Measurements from ENCODE around the gene LPP. TPM values are rescaled to one million over a fixed set of nuclear protein-coding genes. Genes with fewer than 3 reads are reported as not detected.
A peak's percentile ranks its signal among the peaks of the same experiment; 100 is the strongest.

The LPP gene
- total RNA-seq, 1 donor from 2014 or later, result 1,791 TPM

DNA sequence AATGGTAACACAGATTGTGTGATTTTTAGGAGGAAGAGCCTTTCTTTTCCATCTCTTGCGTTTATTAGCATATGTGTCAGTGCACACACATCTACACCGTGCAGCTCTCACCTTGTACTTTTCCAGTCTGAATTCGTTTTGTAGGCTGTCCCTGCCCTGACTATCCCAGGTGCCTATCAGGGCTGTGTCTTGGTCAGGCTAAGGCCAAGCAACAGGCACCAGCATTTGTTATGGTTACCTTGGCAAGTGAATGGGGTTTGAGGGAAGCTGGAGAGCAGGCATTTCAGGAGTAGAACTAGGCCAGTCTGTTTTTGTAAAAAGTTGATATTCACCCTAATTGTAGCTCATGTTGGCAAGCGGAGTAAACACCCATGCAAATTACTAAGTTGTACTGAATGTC lies 528.4 kb downstream of the LPP start:
- Histone ChIP-seq H3K4me3 (no peak overlapping the region), H3K27me3 (no peaks in the 10 kb centered on the region), H3K4me1 (peaks cover 17 to 48% of the 10 kb centered on the region in 2 donors), H3K36me3 (no peaks in the 10 kb centered on the region), H3K9me3 (no peaks in the 10 kb centered on the region), H3K27ac (peak overlapping the region; percentile 68 to 83)
- no peak for DNase-seq (ENCODE audit: low spot score in 2 of 2)
- TF ChIP-seq CTCF (IDR thresholded peaks at IDR 0.05), result no peak
- intact Hi-C loops (cut with DNase I), result loop anchor here (2.0 to 10.0 kb wide), 4 partner anchors 88 to 940 kb away; no protein-coding TSS in a partner anchor

DNA sequence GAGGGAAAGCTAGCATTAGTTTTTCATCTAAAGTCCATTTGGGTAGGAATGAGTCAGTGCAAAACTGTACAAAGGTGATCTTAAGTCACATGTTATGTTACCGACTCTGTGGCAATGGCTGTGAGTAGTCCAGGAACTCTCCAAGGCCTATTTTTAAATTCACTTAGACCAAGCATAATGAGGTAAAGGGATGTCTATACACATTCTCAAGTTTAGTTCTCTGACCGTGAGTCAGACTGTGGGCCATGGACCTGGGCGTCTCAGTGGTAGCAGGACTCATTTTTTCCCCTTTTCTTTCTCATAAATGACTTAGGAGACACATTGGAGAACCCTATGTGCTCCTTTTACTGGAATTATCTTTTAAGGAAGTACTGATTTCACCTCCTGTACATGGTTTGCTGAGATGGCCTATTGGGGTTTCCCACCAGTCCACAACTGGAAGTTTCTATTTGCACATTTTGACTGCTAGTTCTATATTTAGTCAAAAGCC lies 529.1 kb downstream of the LPP start:
- Histone ChIP-seq H3K9me3 (no peaks in the 10 kb centered on the region), H3K4me1 (peaks cover 17 to 48% of the 10 kb centered on the region in 2 donors)
- intact Hi-C loops (cut with DNase I), result loop anchor here (2.0 to 10.0 kb wide), 4 partner anchors 88 to 941 kb away; no protein-coding TSS in a partner anchor

DNA sequence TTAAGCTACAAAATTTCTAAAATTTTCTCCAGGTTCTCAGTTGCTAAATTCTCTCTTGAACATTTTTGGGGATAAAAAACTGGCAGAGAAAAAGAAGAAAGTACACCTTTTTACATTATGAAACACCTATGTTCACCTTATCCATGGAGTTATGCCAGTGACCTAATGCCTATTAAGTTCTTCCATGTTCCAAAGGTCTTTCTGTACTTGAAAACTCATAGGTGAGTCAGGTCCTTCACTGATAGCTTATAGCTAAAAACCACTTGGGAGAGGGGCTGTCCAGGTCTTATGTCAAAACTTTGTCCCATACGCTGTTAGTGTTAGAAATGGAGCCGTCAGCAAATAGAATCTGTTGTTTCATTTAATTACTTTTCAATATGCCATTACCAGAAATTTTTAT lies 530.3 kb downstream of the LPP start:
- Histone ChIP-seq H3K4me3 (no peak overlapping the region), H3K27me3 (no peaks in the 10 kb centered on the region), H3K27ac (peak overlapping the region; percentile 68 to 83), H3K36me3 (no peaks in the 10 kb centered on the region), H3K9me3 (no peaks in the 10 kb centered on the region), H3K4me1 (peaks cover 17 to 59% of the 10 kb centered on the region in 2 donors)
- no peak for TF ChIP-seq CTCF (IDR thresholded peaks at IDR 0.05)
- intact Hi-C loops (cut with DNase I), result loop anchor here (5.0 to 10.0 kb wide), 3 partner anchors 89 to 942 kb away; no protein-coding TSS in a partner anchor
- no peak for DNase-seq (ENCODE audit: low spot score in 2 of 2)

More for the DNA sequence above, 529.1 kb downstream of the LPP start:
- no peak for TF ChIP-seq CTCF (IDR thresholded peaks at IDR 0.05)
- DNase-seq (ENCODE audit: low spot score in 2 of 2), result peak; percentile 17 to 91
- H3K27me3 ChIP-seq, result no peaks in the 10 kb centered on the region
- H3K36me3 ChIP-seq, result no peaks in the 10 kb centered on the region
- no peak overlapping the region for H3K4me3 ChIP-seq
- peak overlapping the region; percentile 68 to 83 for H3K27ac ChIP-seq

GRCh38 chr3:188685789-188686188 lies 531.8 kb downstream of the LPP start:
- TF ChIP-seq CTCF (IDR thresholded peaks at IDR 0.05), result no peak
- Histone ChIP-seq H3K9me3 (no peaks in the 10 kb centered on the region), H3K4me3 (no peak overlapping the region), H3K4me1 (peaks cover 13 to 63% of the 10 kb centered on the region in 2 donors), H3K36me3 (no peaks in the 10 kb centered on the region), H3K27me3 (no peaks in the 10 kb centered on the region), H3K27ac (peak overlapping the region in 1 of 2 donors; percentile 68)
- DNase-seq (ENCODE audit: low spot score in 2 of 2), result no peak
- intact Hi-C loops (cut with DNase I), result loop anchor here (10.0 kb wide), 2 partner anchors 91 to 401 kb away; no protein-coding TSS in a partner anchor

GRCh38 chr3:188686324-188686723 lies 532.4 kb downstream of the LPP start:
- Histone ChIP-seq H3K27me3 (no peaks in the 10 kb centered on the region), H3K4me1 (peaks cover 8 to 59% of the 10 kb centered on the region in 2 donors), H3K36me3 (no peaks in the 10 kb centered on the region), H3K4me3 (no peak overlapping the region), H3K27ac (peak overlapping the region in 1 of 2 donors; percentile 60), H3K9me3 (no peaks in the 10 kb centered on the region)
- DNase-seq (ENCODE audit: low spot score in 2 of 2), result no peak
- TF ChIP-seq CTCF (IDR thresholded peaks at IDR 0.05), result no peak
- intact Hi-C loops (cut with DNase I), result loop anchor here (10.0 kb wide), 2 partner anchors 92 to 402 kb away; no protein-coding TSS in a partner anchor
